Breast epithelium (tissue), 4 donors: ENCODE measurements around the gene PLEKHD1. TPM values are rescaled to one million over a fixed set of nuclear protein-coding genes. Genes with fewer than 3 reads are reported as not detected.

Experiments used
- DNase-seq, 2 donors: peaks; one replicate each; pipeline ENCODE4 v3.0.0-alpha.2; 2019; ENCODE audit warnings: low spot score in 2 of 2
- H3K27ac ChIP-seq, 2 donors: fragments of 200-600 bp; sonication (generic) in 1 of 2; one replicate each; pipeline ENCODE4 v1.5.1; 2016 to 2019; ENCODE audit warnings: mild to moderate bottlenecking in 1 of 2
- H3K27me3 ChIP-seq, 2 donors: fragments of 200-600 bp; sonication (generic) in 1 of 2; one replicate each; pipeline versions ENCODE4 v1.5.1 to v1.6.0; 2017 to 2019; ENCODE audit warnings: control low read depth in 1 of 2, mild to moderate bottlenecking in 1 of 2
- H3K36me3 ChIP-seq: fragments of 200-600 bp; one replicate; pipeline ENCODE4 v1.5.1; 2019
- H3K4me1 ChIP-seq, 2 donors: fragments of 200-600 bp; sonication (generic); one replicate each; pipeline ENCODE4 v1.5.1; 2016 to 2019; ENCODE audit warnings: control low read depth in 1 of 2
- H3K4me3 ChIP-seq, 3 donors: fragments of 200-600 bp; sonication (generic); 1 replicate in 2 of 3; 2 replicates in 1 of 3; pipeline ENCODE4 v1.5.1; 2016 to 2019; ENCODE audit warnings: mild to moderate bottlenecking in 3 of 3, moderate library complexity in 2 of 3
- H3K9me3 ChIP-seq, 2 donors: fragments of 200-600 bp; sonication (generic) in 1 of 2; one replicate each; pipeline ENCODE4 v1.5.1; 2016 to 2019; ENCODE audit warnings: control low read depth in 1 of 2
- CTCF ChIP-seq, 3 donors: fragments of 450-650 bp; IDR thresholded peaks; one replicate each; pipeline ENCODE4 v1.5.1; 2016 to 2017; ENCODE audit warnings: antibody characterized with exemption in 3 of 3, mild to moderate bottlenecking in 3 of 3, moderate library complexity in 3 of 3
- POLR2A ChIP-seq: fragments of 450-650 bp; IDR thresholded peaks from one replicate; pipeline ENCODE4 v1.6.1; 2016; ENCODE audit warnings: antibody characterized with exemption, mild to moderate bottlenecking, moderate library complexity
- POLR2AphosphoS5 ChIP-seq, 3 donors: sonication (generic); formaldehyde crosslinking; IDR thresholded peaks; one replicate each; pipeline ENCODE4 v1.6.1; 2017; ENCODE audit warnings: antibody characterized with exemption in 3 of 3
- intact Hi-C: fragments of 100-400 bp; cut with DNase I; formaldehyde crosslinking; loops from one replicate; pipeline ENCODE4 v1.15.1; 2023; ENCODE audit warnings: low total_unique reads
- total RNA-seq, 3 donors: library from RNA; depleted of rRNA; stranded (reverse); fragments of >200 nt; gene quantifications; one replicate each; pipeline ENCODE4 v1.1.0, GENCODE V29; 2016

Gene PLEKHD1
- total RNA-seq, 3 donors from 2014 or later: under 0.01 to 2.3 (median 2.0) TPM

GRCh38 chr14:69551511-69551910, 67.0 kb downstream of the PLEKHD1 start:
- no peak overlapping the region for H3K4me3 ChIP-seq
- no peaks in the 10 kb centered on the region for H3K9me3 ChIP-seq
- H3K4me1 ChIP-seq: no peaks in the 10 kb centered on the region
- DNase-seq: no peak
- intact Hi-C loops: no loop called here
- H3K36me3 ChIP-seq: no peaks in the 10 kb centered on the region
- TF ChIP-seq CTCF (IDR thresholded peaks at IDR 0.05) (no peak), POLR2AphosphoS5 (IDR thresholded peaks at IDR 0.05) (no peak), POLR2A (no peak)
- H3K27ac ChIP-seq: no peak overlapping the region
- peaks cover 0 to 29% of the 10 kb centered on the region in 2 donors for H3K27me3 ChIP-seq

GRCh38 chr14:69553252-69553651, 68.7 kb downstream of the PLEKHD1 start:
- Histone ChIP-seq H3K9me3 (no peaks in the 10 kb centered on the region), H3K4me1 (no peaks in the 10 kb centered on the region), H3K27ac (no peak overlapping the region), H3K27me3 (peaks cover 0 to 23% of the 10 kb centered on the region in 2 donors), H3K4me3 (no peak overlapping the region), H3K36me3 (no peaks in the 10 kb centered on the region)
- no peak for TF ChIP-seq POLR2AphosphoS5 (IDR thresholded peaks at IDR 0.05)
- no peak for DNase-seq
- intact Hi-C loops: no loop called here

- TF ChIP-seq CTCF (IDR thresholded peaks at IDR 0.05) (no peak), POLR2AphosphoS5 (IDR thresholded peaks at IDR 0.05) (no peak), POLR2A (no peak)
- intact Hi-C loops: no loop called here
- no peaks in the 10 kb centered on the region for H3K9me3 ChIP-seq
These were observed 70.0 kb downstream of the PLEKHD1 start for GRCh38 chr14:69554500-69554899.

DNA sequence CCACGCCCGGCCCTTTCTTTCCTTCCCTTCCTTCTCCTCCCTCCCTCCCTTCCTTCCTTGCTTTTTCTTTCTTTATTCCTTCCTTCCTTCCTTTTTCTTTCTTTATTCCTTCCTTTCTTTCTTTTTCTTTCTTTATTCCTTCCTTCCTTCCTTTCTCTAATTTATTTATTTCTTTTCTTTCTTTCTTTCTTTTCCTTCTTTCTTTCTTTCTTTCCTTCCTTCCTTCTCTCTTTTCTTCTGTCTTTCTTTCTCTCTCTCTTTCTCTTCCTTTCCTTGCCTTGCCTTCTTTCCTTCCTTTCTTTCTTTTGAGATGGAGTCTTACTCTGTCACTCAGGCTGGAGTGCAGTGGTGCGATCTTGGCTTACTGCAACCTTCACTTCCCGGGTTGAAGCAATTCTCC, 74.2 kb downstream of the PLEKHD1 start:
- H3K27ac ChIP-seq: peak overlapping the region; percentile 2 to 19
- peaks cover 0 to 3% of the 10 kb centered on the region in 2 donors for H3K27me3 ChIP-seq
- no peaks in the 10 kb centered on the region for H3K9me3 ChIP-seq
- H3K36me3 ChIP-seq: no peaks in the 10 kb centered on the region
- TF ChIP-seq POLR2A (no peak), CTCF (IDR thresholded peaks at IDR 0.05) (no peak), POLR2AphosphoS5 (IDR thresholded peaks at IDR 0.05) (no peak)
- intact Hi-C loops: no loop called here
- no peak overlapping the region for H3K4me3 ChIP-seq
- no peaks in the 10 kb centered on the region for H3K4me1 ChIP-seq
- no peak for DNase-seq

More at GRCh38 chr14:69554500-69554899, 70.0 kb downstream of the PLEKHD1 start:
- no peak for DNase-seq
- Histone ChIP-seq H3K4me3 (no peak overlapping the region), H3K27ac (no peak overlapping the region), H3K27me3 (peaks cover 0 to 11% of the 10 kb centered on the region in 2 donors), H3K36me3 (no peaks in the 10 kb centered on the region), H3K4me1 (no peaks in the 10 kb centered on the region)

GRCh38 chr14:69559581-69560011, 75.1 kb downstream of the PLEKHD1 start:
- H3K9me3 ChIP-seq: no peaks in the 10 kb centered on the region
- peak overlapping the region; percentile 2 to 19 for H3K27ac ChIP-seq
- intact Hi-C loops: no loop called here
- DNase-seq: peak in 1 of 2 donors; percentile 34
- no peaks in the 10 kb centered on the region for H3K4me1 ChIP-seq
- TF ChIP-seq POLR2AphosphoS5 (IDR thresholded peaks at IDR 0.05) (no peak), CTCF (IDR thresholded peaks at IDR 0.05) (no peak), POLR2A (no peak)
- no peak overlapping the region for H3K4me3 ChIP-seq
- peaks cover 0 to 12% of the 10 kb centered on the region in 2 donors for H3K27me3 ChIP-seq
- no peaks in the 10 kb centered on the region for H3K36me3 ChIP-seq

DNA sequence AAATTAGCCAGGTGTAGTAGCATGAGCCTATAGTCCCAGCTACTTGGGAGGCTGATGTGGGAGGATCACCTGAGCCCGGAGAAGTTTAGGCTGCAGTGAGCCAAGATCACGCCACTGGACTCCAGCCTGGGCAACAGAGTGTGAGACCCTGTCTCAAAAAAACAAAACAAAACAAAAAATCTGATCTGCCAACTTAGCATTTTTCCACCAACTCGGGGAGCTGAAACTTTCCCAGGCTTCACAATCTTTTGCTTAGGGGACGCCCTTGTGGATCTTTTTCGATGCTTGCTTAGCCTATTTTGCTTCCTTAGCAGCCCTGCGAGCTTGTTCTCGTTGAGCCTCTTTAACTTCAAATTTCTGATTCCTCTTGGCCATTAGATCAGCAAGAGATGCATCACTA, 76.3 kb downstream of the PLEKHD1 start:
- Histone ChIP-seq H3K4me1 (no peaks in the 10 kb centered on the region), H3K9me3 (no peaks in the 10 kb centered on the region), H3K36me3 (no peaks in the 10 kb centered on the region), H3K4me3 (no peak overlapping the region), H3K27me3 (peaks cover 0 to 24% of the 10 kb centered on the region in 2 donors), H3K27ac (no peak overlapping the region)
- DNase-seq: no peak
- intact Hi-C loops: no loop called here
- no peak for TF ChIP-seq CTCF (IDR thresholded peaks at IDR 0.05)
- TF ChIP-seq POLR2AphosphoS5 (IDR thresholded peaks at IDR 0.05): no peak
- no peak for TF ChIP-seq POLR2A
